Stomach smooth muscle (tissue), 2 donors: ENCODE measurements around the gene TGM5.

Experiments
- H3K27ac ChIP-seq: one replicate; pipeline ENCODE4 v1.7.0; 2013; ENCODE audit warnings: mild to moderate bottlenecking, low read length, inconsistent platforms
- H3K27me3 ChIP-seq, 2 donors: one replicate each; pipeline ENCODE4 v1.7.0; 2013; ENCODE audit warnings: low read length in 2 of 2; ENCODE audit not compliant: insufficient read depth in 2 of 2, control insufficient read depth in 1 of 2
- H3K36me3 ChIP-seq, 2 donors: one replicate each; pipeline ENCODE4 v1.7.0; 2013; ENCODE audit warnings: low read length in 2 of 2; ENCODE audit not compliant: control insufficient read depth in 2 of 2, insufficient read depth in 2 of 2
- H3K4me1 ChIP-seq: one replicate; pipeline ENCODE4 v1.7.0; 2013; ENCODE audit warnings: low read length; ENCODE audit not compliant: control insufficient read depth, insufficient read depth
- H3K4me3 ChIP-seq, 2 donors: one replicate each; pipeline ENCODE4 v1.7.0; 2013; ENCODE audit warnings: low read length in 2 of 2
- H3K9ac ChIP-seq, 2 donors: one replicate each; pipeline ENCODE4 v1.7.0; 2013; ENCODE audit warnings: low read length in 2 of 2, mild to moderate bottlenecking in 1 of 2
- H3K9me3 ChIP-seq, 2 donors: one replicate each; pipeline ENCODE4 v1.7.0; 2013; ENCODE audit warnings: low read length in 2 of 2; ENCODE audit not compliant: control insufficient read depth in 2 of 2
- donor health status: healthy.
- donor health status: Pancreatic carcinoma.

Gene TGM5

GRCh38 chr15:43287254-43287653 lies 20.5 kb upstream of the TGM5 start:
- Histone ChIP-seq H3K9me3 (no peaks in the 10 kb centered on the region), H3K9ac (no peak overlapping the region), H3K27me3 (peaks cover 3 to 6% of the 10 kb centered on the region in 2 donors), H3K4me1 (no peaks in the 10 kb centered on the region), H3K27ac (no peak overlapping the region), H3K36me3 (no peaks in the 10 kb centered on the region), H3K4me3 (no peak overlapping the region)

DNA sequence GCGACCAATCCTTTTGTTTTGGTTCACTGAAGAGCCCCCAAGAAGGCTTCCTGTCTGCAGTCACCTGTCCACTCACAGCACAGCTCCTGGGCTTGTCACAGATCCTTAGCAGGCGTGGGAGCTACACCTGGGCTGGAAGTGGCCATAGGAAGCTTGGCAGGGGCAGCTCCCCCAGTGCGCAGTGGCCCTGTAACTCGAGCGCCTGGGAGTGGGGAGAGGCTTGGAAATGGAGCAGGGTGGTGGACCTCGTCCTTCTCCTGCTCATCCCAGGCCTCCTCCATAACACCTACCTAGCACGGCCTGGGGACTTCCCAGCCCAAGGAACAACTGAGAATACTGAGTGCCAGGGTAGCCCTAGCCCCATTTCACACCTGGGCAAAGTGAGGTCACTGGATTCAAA lies 19.3 kb upstream of the TGM5 start:
- H3K4me1 ChIP-seq: no peaks in the 10 kb centered on the region
- H3K27me3 ChIP-seq: peaks cover 0 to 6% of the 10 kb centered on the region in 2 donors
- no peak overlapping the region for H3K4me3 ChIP-seq
- no peaks in the 10 kb centered on the region for H3K36me3 ChIP-seq
- H3K27ac ChIP-seq: no peak overlapping the region
- H3K9ac ChIP-seq: no peak overlapping the region
- no peaks in the 10 kb centered on the region for H3K9me3 ChIP-seq

- H3K27me3 ChIP-seq: peaks cover 0 to 6% of the 10 kb centered on the region in 2 donors
- no peaks in the 10 kb centered on the region for H3K9me3 ChIP-seq
- H3K27ac ChIP-seq: no peak overlapping the region
- H3K9ac ChIP-seq: no peak overlapping the region
- no peak overlapping the region for H3K4me3 ChIP-seq
- H3K4me1 ChIP-seq: no peaks in the 10 kb centered on the region
- no peaks in the 10 kb centered on the region for H3K36me3 ChIP-seq
Observed at GRCh38 chr15:43285609-43286037, 18.9 kb upstream of the TGM5 start.

- Histone ChIP-seq H3K36me3 (no peaks in the 10 kb centered on the region), H3K4me3 (no peak overlapping the region), H3K9ac (no peak overlapping the region), H3K27ac (no peak overlapping the region), H3K4me1 (no peaks in the 10 kb centered on the region), H3K9me3 (no peaks in the 10 kb centered on the region), H3K27me3 (peaks cover 0 to 11% of the 10 kb centered on the region in 2 donors)
Observed at GRCh38 chr15:43283526-43283925, 16.8 kb upstream of the TGM5 start.

DNA sequence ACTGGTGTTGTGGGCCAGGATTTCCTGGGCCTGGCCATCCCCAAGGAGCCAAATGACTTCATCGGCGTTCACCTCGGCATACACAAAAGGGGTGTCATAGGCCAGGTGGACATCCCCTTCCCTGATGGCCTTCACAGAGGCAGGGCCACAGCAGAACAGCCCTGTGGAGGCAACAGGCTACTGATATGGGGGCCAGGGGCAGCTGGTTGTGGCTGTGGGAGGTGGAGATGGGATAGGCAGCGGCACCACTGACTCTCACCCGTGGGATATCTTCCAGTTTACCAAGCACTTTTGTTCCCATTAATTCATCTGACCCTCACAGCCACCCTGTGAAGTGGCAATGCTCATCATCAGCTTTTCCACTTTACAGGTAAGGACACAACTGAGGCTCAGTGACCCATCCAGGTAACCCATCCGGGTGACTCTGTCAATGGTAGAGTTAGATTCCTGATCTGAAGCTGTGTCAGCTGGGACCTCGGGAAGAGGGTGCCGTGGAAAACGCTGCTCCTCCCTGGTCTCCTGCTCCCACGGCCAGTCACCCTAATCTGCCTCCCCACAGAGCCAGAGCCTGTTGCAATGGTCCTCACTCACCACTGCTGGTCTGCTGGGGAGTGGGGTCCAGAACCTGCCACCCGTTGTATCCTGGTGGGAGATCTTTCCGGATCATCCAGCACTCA lies 15.3 kb upstream of the TGM5 start:
- Histone ChIP-seq H3K27me3 (peaks cover 0 to 7% of the 10 kb centered on the region in 2 donors), H3K4me3 (no peak overlapping the region), H3K9me3 (no peaks in the 10 kb centered on the region), H3K9ac (no peak overlapping the region), H3K4me1 (no peaks in the 10 kb centered on the region), H3K27ac (no peak overlapping the region), H3K36me3 (no peaks in the 10 kb centered on the region)

DNA sequence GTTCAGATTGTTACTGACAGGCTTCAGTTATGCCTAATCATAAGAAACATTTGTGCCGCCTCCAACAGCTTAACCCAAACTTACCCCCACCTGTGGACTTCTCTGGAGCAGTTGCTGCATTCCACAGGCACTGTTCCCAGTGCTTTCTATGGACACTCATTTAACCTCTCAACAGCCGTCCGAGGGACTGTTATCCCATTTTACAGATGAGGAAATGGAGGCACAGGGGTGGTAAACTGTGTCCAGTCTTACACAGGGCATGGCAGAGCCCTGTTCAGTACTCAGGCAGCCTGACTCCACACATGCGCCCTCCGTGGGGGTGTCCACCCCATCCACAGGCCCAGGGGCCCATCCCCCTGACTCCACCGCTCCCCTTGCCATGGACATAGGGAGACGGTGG lies 14.3 kb upstream of the TGM5 start:
- H3K27ac ChIP-seq: no peak overlapping the region
- H3K4me3 ChIP-seq: no peak overlapping the region
- H3K36me3 ChIP-seq: no peaks in the 10 kb centered on the region
- peaks cover 0 to 10% of the 10 kb centered on the region in 2 donors for H3K27me3 ChIP-seq
- H3K4me1 ChIP-seq: no peaks in the 10 kb centered on the region
- H3K9me3 ChIP-seq: no peaks in the 10 kb centered on the region
- no peak overlapping the region for H3K9ac ChIP-seq

- Histone ChIP-seq H3K4me3 (no peak overlapping the region), H3K9me3 (no peaks in the 10 kb centered on the region), H3K27me3 (peaks cover 0 to 10% of the 10 kb centered on the region in 2 donors), H3K9ac (no peak overlapping the region), H3K27ac (no peak overlapping the region), H3K4me1 (no peaks in the 10 kb centered on the region), H3K36me3 (no peaks in the 10 kb centered on the region)
Observed at GRCh38 chr15:43279496-43279895, 12.8 kb upstream of the TGM5 start.

DNA sequence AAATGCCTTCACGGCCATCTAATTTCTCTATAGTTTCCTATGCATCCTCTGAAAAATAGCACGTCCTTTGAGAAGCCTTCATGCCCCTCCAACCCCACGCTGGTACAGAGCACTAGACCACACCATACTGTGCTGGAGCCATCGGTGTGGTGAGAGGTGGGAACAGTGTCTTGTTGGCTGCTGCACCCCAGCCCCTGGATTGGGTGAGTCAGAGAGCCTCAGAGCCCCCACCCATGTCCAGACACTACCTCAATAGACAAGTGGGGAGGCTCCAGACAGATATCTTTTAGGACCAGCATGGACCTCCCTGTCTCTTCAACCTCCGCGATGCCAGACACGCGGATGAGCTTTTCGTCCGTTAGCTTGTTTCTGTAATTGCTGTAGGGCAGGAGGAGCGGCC lies 12.1 kb upstream of the TGM5 start:
- no peak overlapping the region for H3K4me3 ChIP-seq
- H3K27me3 ChIP-seq: peaks cover 0 to 12% of the 10 kb centered on the region in 2 donors
- H3K9ac ChIP-seq: no peak overlapping the region
- no peak overlapping the region for H3K27ac ChIP-seq
- H3K9me3 ChIP-seq: no peaks in the 10 kb centered on the region
- no peaks in the 10 kb centered on the region for H3K36me3 ChIP-seq
- H3K4me1 ChIP-seq: no peaks in the 10 kb centered on the region

DNA sequence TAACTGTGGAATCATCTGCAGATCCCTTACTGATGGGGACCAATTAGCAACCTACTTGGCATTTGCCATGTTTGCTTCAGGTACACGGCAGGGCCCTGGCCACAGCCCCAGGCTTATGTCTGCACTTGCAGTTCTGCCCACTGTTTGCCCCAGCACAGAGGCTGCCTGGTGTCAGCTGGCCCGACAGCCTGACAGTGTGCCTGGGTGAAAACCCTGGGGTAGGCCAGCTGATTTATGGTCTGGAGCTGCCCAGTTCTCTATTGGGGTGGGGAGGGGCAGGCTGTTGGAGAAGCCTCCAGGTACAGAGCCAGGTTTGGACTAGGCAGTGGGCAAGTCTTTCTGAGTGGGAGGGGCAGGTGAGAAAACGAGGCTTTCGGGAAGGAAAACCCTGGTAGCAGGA lies 11.2 kb upstream of the TGM5 start:
- H3K4me1 ChIP-seq: no peaks in the 10 kb centered on the region
- peaks cover 0 to 12% of the 10 kb centered on the region in 2 donors for H3K27me3 ChIP-seq
- H3K27ac ChIP-seq: no peak overlapping the region
- H3K36me3 ChIP-seq: no peaks in the 10 kb centered on the region
- no peaks in the 10 kb centered on the region for H3K9me3 ChIP-seq
- no peak overlapping the region for H3K4me3 ChIP-seq
- no peak overlapping the region for H3K9ac ChIP-seq

- Histone ChIP-seq H3K9me3 (peaks cover 2% of the 10 kb centered on the region in 2 donors), H3K36me3 (no peaks in the 10 kb centered on the region), H3K27me3 (peaks cover 0 to 12% of the 10 kb centered on the region in 2 donors), H3K4me1 (no peaks in the 10 kb centered on the region), H3K4me3 (no peak overlapping the region), H3K27ac (no peak overlapping the region), H3K9ac (no peak overlapping the region)
Observed at GRCh38 chr15:43277231-43277823, 10.6 kb upstream of the TGM5 start.

DNA sequence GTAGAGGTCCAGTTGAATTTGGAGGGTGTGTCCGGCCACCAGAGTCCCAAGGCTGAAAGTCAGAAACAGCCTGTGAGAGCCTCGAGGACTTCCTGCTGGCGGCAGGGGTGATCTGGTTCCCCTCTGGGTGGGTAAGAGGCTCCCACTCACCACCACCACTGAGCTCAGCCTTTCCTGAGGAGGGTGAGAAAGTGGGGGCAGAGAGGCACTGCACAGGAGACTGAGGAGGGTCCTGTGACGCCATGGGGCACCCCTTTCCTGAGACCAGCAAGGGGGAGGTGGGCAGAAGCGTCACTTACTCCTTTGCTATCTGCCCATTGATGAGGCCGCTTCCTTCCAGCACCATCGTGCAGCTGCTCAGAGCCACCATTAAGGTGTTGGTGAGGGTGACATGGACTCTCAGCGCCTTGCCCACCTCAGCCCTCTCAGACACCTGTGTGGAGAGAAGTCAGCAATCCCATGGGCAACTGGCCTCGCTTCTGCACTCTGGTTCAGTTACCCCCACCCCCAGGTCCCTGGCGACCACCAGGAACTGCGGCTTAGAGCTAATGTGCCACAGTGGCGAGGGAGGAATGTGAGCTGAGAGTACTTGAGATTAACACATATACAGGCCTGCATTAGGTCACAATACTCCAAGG lies 10.0 kb upstream of the TGM5 start:
- Histone ChIP-seq H3K4me1 (no peaks in the 10 kb centered on the region), H3K36me3 (no peaks in the 10 kb centered on the region), H3K27me3 (peaks cover 0 to 12% of the 10 kb centered on the region in 2 donors), H3K4me3 (no peak overlapping the region), H3K27ac (no peak overlapping the region), H3K9me3 (peaks cover 2 to 3% of the 10 kb centered on the region in 2 donors), H3K9ac (no peak overlapping the region)
